Prostate gland (tissue), 2 donors: ENCODE results near the gene ZNF503. TPM values are rescaled to one million over a fixed set of nuclear protein-coding genes. Genes with fewer than 3 reads are reported as not detected.
"Not testable (repeated sequence)": the region's sequence is repeated elsewhere in the genome, so short reads cannot be mapped to it uniquely, and the experiment has no call there.

Source experiments
- DNase-seq: peaks from one replicate; pipeline ENCODE4 v3.0.0-alpha.2; 2019; ENCODE audit warnings: low spot score
- H3K27ac ChIP-seq, 2 donors: fragments of 200-600 bp; sonication (generic); 2 replicates each; pipeline ENCODE4 v1.5.1; 2017 to 2019
- H3K27me3 ChIP-seq: fragments of 200-600 bp; sonication (generic); replicated peaks from 2 replicates; pipeline ENCODE4 v1.5.1; 2019; ENCODE audit not compliant: insufficient read depth
- H3K36me3 ChIP-seq, 2 donors: fragments of 200-600 bp; sonication (generic); 1 replicate in 1 of 2; 2 replicates in 1 of 2; pipeline versions ENCODE4 v1.5.1 to v1.8.1; 2017 to 2019
- H3K4me1 ChIP-seq: fragments of 200-600 bp; sonication (generic); replicated peaks from 2 replicates; pipeline ENCODE4 v1.5.1; 2019
- H3K4me3 ChIP-seq, 2 donors: fragments of 200-600 bp; sonication (generic); 2 replicates each; pipeline ENCODE4 v1.5.1; 2017 to 2019
- H3K9me3 ChIP-seq: fragments of 200-600 bp; sonication (generic); 2 replicates; pipeline ENCODE4 v1.5.1; 2017
- POLR2A ChIP-seq: fragments of 450-650 bp; IDR thresholded peaks from one replicate; pipeline ENCODE4 v1.6.1; 2016; ENCODE audit warnings: antibody characterized with exemption, mild to moderate bottlenecking
- POLR2AphosphoS5 ChIP-seq: sonication (generic); formaldehyde crosslinking; IDR thresholded peaks from one replicate; pipeline ENCODE4 v1.6.1; 2017; ENCODE audit warnings: antibody characterized with exemption
- WGBS: methylation state at CpG from one replicate; pipeline ENCODE4 v1.1.5; 2018; 5-methylcytosine and 5-hydroxymethylcytosine counted together
- intact Hi-C: fragments of 100-400 bp; cut with DNase I; formaldehyde crosslinking; loops from one replicate; pipeline ENCODE4 v1.14.2; 2022
- total RNA-seq, 2 donors: library from RNA; depleted of rRNA; stranded (reverse); fragments of >200 nt; gene quantifications; one replicate each; pipeline ENCODE4 v1.1.0, GENCODE V29; 2016
- TF ChIP-seq, protein P1 (sequence below), 4 experiments: fragments of 200-600 bp in 2 of 4; fragments of 450-650 bp in 2 of 4; sonication (generic) in 2 of 4; IDR thresholded peaks; 1 replicate in 3 of 4; 2 replicates in 1 of 4; pipeline ENCODE4 v1.5.1; 2016 to 2019; ENCODE audit warnings: antibody characterized with exemption in 4 of 4, mild to moderate bottlenecking in 2 of 4, moderate library complexity in 2 of 4

The ZNF503 gene
- total RNA-seq, 2 donors from 2014 or later = 23.9 to 33.7 TPM

DNA sequence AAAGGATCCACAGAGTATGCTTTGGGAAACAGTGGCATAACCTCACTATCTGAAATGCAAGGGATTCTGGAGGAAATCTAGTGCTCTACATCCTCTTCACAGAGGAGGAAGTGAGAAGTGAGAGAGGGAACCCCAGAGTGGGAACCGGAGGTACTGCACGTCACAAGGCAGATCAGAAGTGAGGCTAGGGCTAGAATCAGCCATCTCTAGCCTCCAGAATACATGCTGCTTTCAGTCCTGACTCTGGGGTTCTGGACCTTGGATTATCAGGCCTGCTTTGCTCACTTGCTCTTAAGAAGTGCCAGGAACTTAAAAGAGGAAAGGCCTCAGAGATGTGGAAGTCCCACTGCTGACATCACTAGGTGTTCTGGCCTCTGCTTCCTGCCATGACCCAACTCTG, 25.7 kb downstream of the ZNF503 start:
- DNase-seq = no peak
- no peaks in the 10 kb centered on the region for H3K4me1 ChIP-seq
- WGBS = 90% methylated on average over 2 of the region's 2 CpGs

DNA sequence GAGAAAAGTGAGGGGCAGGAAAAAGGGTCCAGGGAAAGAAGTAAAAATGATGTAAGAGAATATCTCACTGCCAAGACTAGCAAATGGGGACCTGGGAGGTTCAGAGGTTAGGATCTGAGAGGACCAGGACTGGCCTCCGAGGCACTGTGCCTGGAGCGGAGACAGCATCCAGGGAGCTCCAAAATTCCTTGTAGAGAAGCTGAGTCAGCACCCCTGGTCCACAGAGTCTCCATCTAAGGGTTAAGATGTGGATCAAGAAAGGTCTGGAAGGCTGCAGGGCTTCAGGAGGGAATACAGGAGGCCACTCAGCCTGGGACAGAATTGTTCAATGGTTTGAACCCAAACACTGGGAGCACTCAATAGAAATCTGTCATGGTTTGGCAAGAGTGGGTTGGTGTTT, 30.6 kb downstream of the ZNF503 start:
- WGBS = 95% methylated on average over 2 of the region's 2 CpGs
- intact Hi-C loops = no loop called here
- TF ChIP-seq POLR2A (no peak), POLR2AphosphoS5 (no peak)
- TF ChIP-seq, protein P1, sequence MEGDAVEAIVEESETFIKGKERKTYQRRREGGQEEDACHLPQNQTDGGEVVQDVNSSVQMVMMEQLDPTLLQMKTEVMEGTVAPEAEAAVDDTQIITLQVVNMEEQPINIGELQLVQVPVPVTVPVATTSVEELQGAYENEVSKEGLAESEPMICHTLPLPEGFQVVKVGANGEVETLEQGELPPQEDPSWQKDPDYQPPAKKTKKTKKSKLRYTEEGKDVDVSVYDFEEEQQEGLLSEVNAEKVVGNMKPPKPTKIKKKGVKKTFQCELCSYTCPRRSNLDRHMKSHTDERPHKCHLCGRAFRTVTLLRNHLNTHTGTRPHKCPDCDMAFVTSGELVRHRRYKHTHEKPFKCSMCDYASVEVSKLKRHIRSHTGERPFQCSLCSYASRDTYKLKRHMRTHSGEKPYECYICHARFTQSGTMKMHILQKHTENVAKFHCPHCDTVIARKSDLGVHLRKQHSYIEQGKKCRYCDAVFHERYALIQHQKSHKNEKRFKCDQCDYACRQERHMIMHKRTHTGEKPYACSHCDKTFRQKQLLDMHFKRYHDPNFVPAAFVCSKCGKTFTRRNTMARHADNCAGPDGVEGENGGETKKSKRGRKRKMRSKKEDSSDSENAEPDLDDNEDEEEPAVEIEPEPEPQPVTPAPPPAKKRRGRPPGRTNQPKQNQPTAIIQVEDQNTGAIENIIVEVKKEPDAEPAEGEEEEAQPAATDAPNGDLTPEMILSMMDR (IDR thresholded peaks at IDR 0.05) = no peak
- Histone ChIP-seq H3K27ac (no peak overlapping the region), H3K4me1 (no peaks in the 10 kb centered on the region), H3K4me3 (no peak overlapping the region), H3K9me3 (no peaks in the 10 kb centered on the region), H3K27me3 (no peaks in the 10 kb centered on the region), H3K36me3 (no peaks in the 10 kb centered on the region)
- no peak for DNase-seq

More for the DNA sequence above, 25.7 kb downstream of the ZNF503 start:
- no peak overlapping the region for H3K27ac ChIP-seq
- no peak for TF ChIP-seq POLR2AphosphoS5
- intact Hi-C loops = no loop called here
- no peaks in the 10 kb centered on the region for H3K27me3 ChIP-seq
- no peaks in the 10 kb centered on the region for H3K9me3 ChIP-seq
- H3K36me3 ChIP-seq = no peaks in the 10 kb centered on the region
- H3K4me3 ChIP-seq = no peak overlapping the region

DNA sequence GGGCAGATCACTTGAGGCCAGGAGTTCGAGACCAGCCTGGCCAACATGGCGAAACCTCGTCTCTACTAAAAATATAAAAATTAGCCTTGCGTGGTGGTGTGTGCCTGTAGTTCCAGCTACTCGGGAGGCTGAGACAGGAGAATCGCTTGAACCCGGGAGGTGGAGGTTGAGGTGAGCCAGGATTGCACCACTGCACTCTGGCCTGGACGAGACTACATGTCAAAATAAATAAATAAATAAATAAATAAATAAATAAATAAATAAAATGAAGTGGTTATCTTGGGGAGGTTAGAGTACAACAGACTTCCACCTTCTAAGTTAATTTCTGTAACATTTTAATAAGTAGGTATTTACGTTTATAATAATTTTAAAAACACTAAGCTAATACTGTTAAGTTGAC, 31.7 kb downstream of the ZNF503 start:
- H3K27ac ChIP-seq, H3K27me3 ChIP-seq, intact Hi-C loops, H3K4me3 ChIP-seq, H3K9me3 ChIP-seq, DNase-seq, H3K4me1 ChIP-seq, H3K36me3 ChIP-seq: not testable (repeated sequence)
- WGBS = 95% methylated on average over 9 of the region's 9 CpGs

DNA sequence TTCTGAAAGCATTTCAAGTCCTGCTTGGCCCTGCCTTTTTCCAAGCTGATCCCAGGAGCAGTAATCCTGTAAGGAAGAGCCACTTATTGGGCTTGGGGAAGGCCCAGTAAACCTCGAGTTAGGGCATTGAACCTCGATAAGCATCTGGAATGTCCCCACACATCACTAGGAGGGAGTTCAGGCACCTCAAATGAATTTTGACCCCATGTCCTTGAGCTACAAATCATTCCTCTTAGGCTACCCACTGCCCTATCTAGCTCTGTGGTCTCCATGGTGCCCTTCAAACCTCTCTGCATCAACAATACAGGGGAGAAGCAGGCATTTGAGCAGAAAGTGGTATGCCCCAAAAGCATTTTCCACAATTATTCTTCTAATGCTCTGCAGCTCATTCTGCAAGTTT, 33.7 kb downstream of the ZNF503 start:
- DNase-seq = no peak
- H3K27ac ChIP-seq = no peak overlapping the region
- H3K9me3 ChIP-seq = no peaks in the 10 kb centered on the region
- no peak overlapping the region for H3K4me3 ChIP-seq
- TF ChIP-seq, protein P1 (IDR thresholded peaks at IDR 0.05) = no peak
- TF ChIP-seq POLR2A = no peak
- no peaks in the 10 kb centered on the region for H3K36me3 ChIP-seq
- H3K27me3 ChIP-seq = no peaks in the 10 kb centered on the region
- no peaks in the 10 kb centered on the region for H3K4me1 ChIP-seq
- intact Hi-C loops = no loop called here
- WGBS = 88% methylated on average over 2 of the region's 2 CpGs

DNA sequence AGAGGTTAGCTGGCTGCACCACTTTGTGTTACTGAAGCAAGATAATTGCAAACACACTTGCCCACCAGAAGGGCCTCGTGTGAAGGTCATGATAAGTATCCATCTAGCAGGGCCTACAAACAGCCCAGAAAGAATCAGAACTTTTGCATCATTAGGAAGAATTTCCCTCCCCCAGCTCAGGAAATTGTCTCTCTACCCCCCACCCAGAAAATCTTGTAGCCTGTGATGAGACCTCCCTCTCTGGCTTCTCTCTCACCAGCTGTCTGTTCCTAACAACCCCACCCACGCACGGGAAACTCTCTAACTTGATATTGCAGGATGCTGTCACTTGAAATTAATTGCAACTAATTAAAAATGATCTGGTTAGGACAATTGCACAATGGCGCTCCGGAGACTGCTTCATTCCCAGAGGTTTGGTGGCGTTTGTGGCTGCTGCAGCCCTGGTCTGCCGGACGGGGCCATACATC, 34.5 kb downstream of the ZNF503 start:
- H3K27ac ChIP-seq = no peak overlapping the region
- DNase-seq = no peak
- intact Hi-C loops = no loop called here
- no peaks in the 10 kb centered on the region for H3K4me1 ChIP-seq
- TF ChIP-seq, protein P1 (IDR thresholded peaks at IDR 0.05) = no peak
- TF ChIP-seq POLR2AphosphoS5 (no peak), POLR2A (no peak)
- H3K27me3 ChIP-seq = no peaks in the 10 kb centered on the region
- no peaks in the 10 kb centered on the region for H3K9me3 ChIP-seq
- WGBS = 71% methylated on average over 8 of the region's 8 CpGs
- H3K36me3 ChIP-seq = no peaks in the 10 kb centered on the region
- H3K4me3 ChIP-seq = no peak overlapping the region

DNA sequence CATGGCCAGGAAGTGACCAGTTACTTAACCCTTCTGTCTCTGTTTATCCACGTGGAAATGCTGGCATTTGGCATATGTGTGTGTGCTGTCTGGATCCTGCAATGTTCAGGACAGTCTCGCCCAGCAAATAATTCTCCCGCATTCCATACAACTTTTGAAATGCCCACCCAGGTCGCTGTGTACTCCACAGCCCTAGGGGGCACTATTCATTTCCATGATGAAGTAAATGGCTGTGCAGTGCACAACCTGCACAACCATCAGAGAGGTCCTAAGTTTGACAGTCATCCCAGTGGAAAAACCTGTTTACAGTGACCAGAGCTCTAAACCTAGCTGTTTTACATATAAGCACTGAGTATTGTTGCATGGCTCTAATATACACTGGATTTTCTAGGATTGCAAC, 38.1 kb downstream of the ZNF503 start:
- Histone ChIP-seq H3K4me3 (no peak overlapping the region), H3K27ac (no peak overlapping the region), H3K4me1 (no peaks in the 10 kb centered on the region), H3K27me3 (no peaks in the 10 kb centered on the region), H3K36me3 (no peaks in the 10 kb centered on the region), H3K9me3 (no peaks in the 10 kb centered on the region)
- no peak for DNase-seq
- TF ChIP-seq POLR2A (no peak), POLR2AphosphoS5 (no peak)
- TF ChIP-seq, protein P1 (IDR thresholded peaks at IDR 0.05) = no peak
- 89% methylated on average over 4 of the region's 4 CpGs for WGBS
- intact Hi-C loops = no loop called here

DNA sequence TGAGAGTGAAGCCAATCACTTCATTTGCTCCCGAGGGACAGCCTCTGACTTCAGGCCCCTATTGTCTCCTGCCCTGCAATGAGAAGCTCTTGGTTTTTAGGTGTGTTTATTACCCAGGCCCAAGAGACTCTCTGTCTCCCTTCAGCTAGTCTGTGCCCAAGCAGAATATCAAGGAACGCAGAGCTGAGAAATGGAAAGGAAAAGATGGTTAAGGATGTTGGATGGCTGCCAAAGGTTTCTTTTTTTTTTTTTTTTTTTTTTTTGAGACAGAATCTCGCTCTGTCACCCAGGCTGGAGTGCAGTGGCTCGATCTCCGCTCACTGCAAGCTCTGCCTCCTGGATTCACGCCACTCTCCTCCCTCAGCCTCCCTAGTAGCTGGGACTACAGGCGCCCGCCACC, 41.7 kb downstream of the ZNF503 start:
- H3K4me1 ChIP-seq, DNase-seq, intact Hi-C loops, H3K27ac ChIP-seq, H3K9me3 ChIP-seq, H3K36me3 ChIP-seq, H3K27me3 ChIP-seq, H3K4me3 ChIP-seq: not testable (repeated sequence)
- WGBS = 87% methylated on average over 8 of the region's 8 CpGs
